Nephron (organoid): ENCODE results near the gene LILRB3.
"Not testable (repeated sequence)": the region's sequence is repeated elsewhere in the genome, so short reads cannot be mapped to it uniquely, and the experiment has no call there.

Experiments used
- H3K27ac Mint-ChIP-seq, 3 experiments: 2 replicates each; pipeline ENCODE4 v1.8.0; 2020; ENCODE audit warnings: mixed read lengths in 3 of 3, mild to moderate bottlenecking in 2 of 3, moderate library complexity in 1 of 3
- H3K27me3 Mint-ChIP-seq: 2 replicates; pipeline ENCODE4 v1.8.0; 2021; ENCODE audit warnings: low read depth, mild to moderate bottlenecking, moderate library complexity, mixed read lengths
- H3K36me3 Mint-ChIP-seq: 2 replicates; pipeline ENCODE4 v1.8.0; 2020; ENCODE audit warnings: low read depth, mixed read lengths
- H3K4me1 Mint-ChIP-seq: 2 replicates; pipeline ENCODE4 v1.8.0; 2020; ENCODE audit warnings: mixed read lengths
- H3K4me3 Mint-ChIP-seq, 3 experiments: 2 replicates each; pipeline ENCODE4 v1.8.0; 2020; ENCODE audit warnings: mild to moderate bottlenecking in 3 of 3, mixed read lengths in 3 of 3, moderate library complexity in 2 of 3
- H3K9me3 Mint-ChIP-seq: 2 replicates; pipeline ENCODE4 v1.8.0; 2020; ENCODE audit warnings: mixed read lengths
- CTCF ChIP-seq, 3 experiments: fragments of 200-600 bp; sonication (generic); IDR thresholded peaks; one replicate each; pipeline ENCODE4 v1.5.0; 2021; ENCODE audit warnings: antibody characterized with exemption in 3 of 3; ENCODE audit not compliant: unreplicated experiment in 3 of 3

The LILRB3 gene

GRCh38 chr19:54230031-54230430, 7.2 kb upstream of the LILRB3 start:
- Mint-ChIP-seq H3K4me3 (no peak overlapping the region), H3K4me1 (no peaks in the 10 kb centered on the region), H3K9me3 (peaks cover 22% of the 10 kb centered on the region), H3K27me3 (peaks cover 38% of the 10 kb centered on the region), H3K27ac (no peak overlapping the region), H3K36me3 (peaks cover 4% of the 10 kb centered on the region)
- no peak for TF ChIP-seq CTCF (IDR thresholded peaks at IDR 0.05; ENCODE audit: unreplicated experiment in 3 of 3)

- Mint-ChIP-seq H3K36me3 (peaks cover 4% of the 10 kb centered on the region), H3K27me3 (peaks cover 42% of the 10 kb centered on the region), H3K4me1 (no peaks in the 10 kb centered on the region), H3K4me3 (no peak overlapping the region), H3K9me3 (peaks cover 14% of the 10 kb centered on the region), H3K27ac (no peak overlapping the region)
- TF ChIP-seq CTCF (IDR thresholded peaks at IDR 0.05; ENCODE audit: unreplicated experiment in 3 of 3) = no peak
These were observed 6.3 kb upstream of the LILRB3 start for GRCh38 chr19:54229146-54229545.

GRCh38 chr19:54224619-54225018, 1.8 kb upstream of the LILRB3 start:
- H3K4me1 Mint-ChIP-seq, H3K27ac Mint-ChIP-seq, H3K4me3 Mint-ChIP-seq, H3K36me3 Mint-ChIP-seq: not testable (repeated sequence)
- peaks cover 17% of the 10 kb centered on the region for H3K27me3 Mint-ChIP-seq
- H3K9me3 Mint-ChIP-seq = peaks cover 13% of the 10 kb centered on the region

GRCh38 chr19:54223937-54224281, 1.1 kb upstream of the LILRB3 start:
- not testable (repeated sequence) for H3K9me3 Mint-ChIP-seq, H3K36me3 Mint-ChIP-seq, H3K4me1 Mint-ChIP-seq, H3K27ac Mint-ChIP-seq, H3K4me3 Mint-ChIP-seq
- H3K27me3 Mint-ChIP-seq = peaks cover 13% of the 10 kb centered on the region

DNA sequence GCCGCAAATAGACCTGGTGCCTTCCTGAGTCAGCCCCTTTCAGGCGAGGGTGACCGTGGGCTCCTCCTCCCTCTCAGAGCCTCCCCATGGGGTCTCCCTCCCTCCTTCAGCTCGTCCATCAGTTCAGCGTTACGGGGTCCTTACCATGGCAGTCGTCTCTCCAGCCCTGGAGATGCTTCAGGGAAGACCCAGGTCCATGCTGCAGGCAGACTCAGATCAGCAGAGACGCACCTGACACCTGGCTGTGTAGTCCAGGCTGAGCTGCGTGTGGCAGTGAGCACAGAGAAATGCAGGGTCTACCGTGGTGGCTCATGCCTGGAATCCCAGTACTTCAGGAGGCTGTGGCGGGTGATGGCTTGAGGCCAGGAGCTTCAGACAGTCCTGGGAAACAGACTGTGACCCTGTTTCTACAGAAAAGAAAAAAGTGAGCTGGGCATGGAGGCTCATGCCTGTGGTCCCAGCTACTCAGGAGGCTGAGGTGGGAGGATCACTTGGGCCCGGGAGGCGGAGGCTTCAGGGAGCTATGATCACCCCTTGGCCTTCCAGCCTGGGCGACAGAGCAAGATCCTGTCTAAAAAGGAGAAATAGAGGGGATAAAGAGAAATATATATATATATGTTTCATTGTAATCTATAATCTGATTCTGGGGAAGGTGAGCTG, 600 bp upstream of the LILRB3 start:
- H3K4me1 Mint-ChIP-seq, H3K4me3 Mint-ChIP-seq, H3K9me3 Mint-ChIP-seq, H3K36me3 Mint-ChIP-seq, H3K27ac Mint-ChIP-seq: not testable (repeated sequence)
- peaks cover 13% of the 10 kb centered on the region for H3K27me3 Mint-ChIP-seq

- peaks cover 14% of the 10 kb centered on the region for H3K27me3 Mint-ChIP-seq
- not testable (repeated sequence) for H3K9me3 Mint-ChIP-seq, H3K27ac Mint-ChIP-seq, H3K4me1 Mint-ChIP-seq, H3K36me3 Mint-ChIP-seq, H3K4me3 Mint-ChIP-seq
These were observed 860 bp downstream of the LILRB3 start for GRCh38 chr19:54221947-54222346.

DNA sequence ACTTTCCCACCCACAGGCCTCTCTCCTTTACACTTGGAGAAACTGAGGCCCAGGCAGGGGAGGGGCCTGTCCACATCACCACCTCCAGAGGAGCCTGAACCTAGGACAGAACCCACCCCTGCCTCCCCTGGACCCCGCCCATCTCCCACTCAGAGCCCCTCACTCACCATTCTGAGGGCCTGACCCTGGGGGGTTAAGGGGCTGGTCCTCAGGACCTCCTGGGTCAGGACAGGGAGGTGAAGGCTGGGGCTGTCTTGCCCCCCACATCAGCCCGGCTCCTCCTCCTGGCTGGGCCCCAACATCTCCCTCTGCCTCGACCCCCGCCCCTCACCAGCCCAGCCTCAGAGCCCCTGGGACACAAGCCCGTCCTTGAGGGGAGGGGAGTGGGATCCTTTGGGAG, 3.1 kb downstream of the LILRB3 start:
- not testable (repeated sequence) for H3K4me3 Mint-ChIP-seq, H3K36me3 Mint-ChIP-seq, H3K4me1 Mint-ChIP-seq, H3K27ac Mint-ChIP-seq, H3K9me3 Mint-ChIP-seq
- H3K27me3 Mint-ChIP-seq = peaks cover 11% of the 10 kb centered on the region

DNA sequence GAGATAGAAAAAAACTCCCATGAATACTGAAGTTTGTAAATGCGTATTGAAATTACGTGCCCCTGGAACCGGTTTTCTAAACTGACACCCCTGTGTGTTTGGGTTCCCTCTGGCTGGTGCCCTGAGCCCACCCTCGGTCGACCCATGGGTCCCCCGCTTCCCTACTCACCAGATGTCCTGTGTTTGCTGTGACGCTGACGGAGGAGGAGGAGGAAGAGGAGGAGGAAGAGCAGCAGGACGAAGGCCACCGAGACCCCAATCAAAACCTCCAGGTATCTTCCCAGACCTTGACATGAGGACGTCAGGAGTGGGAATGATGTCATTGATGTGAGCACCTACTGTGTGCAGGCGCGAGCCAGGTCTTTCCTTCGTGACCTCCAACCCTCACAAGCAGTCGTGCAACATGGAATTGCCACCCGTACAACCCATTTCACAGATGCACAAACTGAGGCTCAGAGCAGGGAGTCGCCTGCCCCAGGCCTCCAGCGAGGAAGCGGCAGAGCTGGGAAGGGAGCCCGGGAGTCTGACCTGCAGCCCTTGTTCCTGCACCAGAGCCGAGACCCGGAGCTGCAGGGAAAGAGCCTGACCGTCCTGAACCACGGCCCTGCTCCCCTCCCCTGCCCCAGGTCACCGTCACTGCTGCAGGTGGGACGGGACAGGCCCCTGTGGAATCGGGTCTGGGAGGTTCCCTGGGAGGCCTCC, 3.7 kb downstream of the LILRB3 start:
- Mint-ChIP-seq H3K27ac (no peak overlapping the region), H3K36me3 (peaks cover 7% of the 10 kb centered on the region), H3K27me3 (peaks cover 8% of the 10 kb centered on the region), H3K4me1 (peaks cover 8% of the 10 kb centered on the region), H3K4me3 (no peak overlapping the region), H3K9me3 (no peaks in the 10 kb centered on the region)
- no peak for TF ChIP-seq CTCF (IDR thresholded peaks at IDR 0.05; ENCODE audit: unreplicated experiment in 3 of 3)
